Measurements from ENCODE around the gene STXBP2.
"Not testable (repeated sequence)": the region's sequence is repeated elsewhere in the genome, so short reads cannot be mapped to it uniquely, and the experiment has no call there.

Gene STXBP2

GRCh38 chr19:7642295-7643030, 5.6 kb downstream of the STXBP2 start:
- H3K4me3 ChIP-seq (ENCODE audit: low read depth, low read length) = no peak overlapping the region
- TF ChIP-seq CTCF (IDR thresholded peaks at IDR 0.05; ENCODE audit: low read depth, low read length) = no peak

- H3K4me3 ChIP-seq (ENCODE audit: low read depth, low read length) = no peak overlapping the region
- TF ChIP-seq CTCF (IDR thresholded peaks at IDR 0.05; ENCODE audit: low read depth, low read length) = no peak
These were observed 6.1 kb downstream of the STXBP2 start for GRCh38 chr19:7643031-7643415.

- H3K4me3 ChIP-seq (ENCODE audit: low read depth, low read length) = not testable (repeated sequence)
These were observed 7.0 kb downstream of the STXBP2 start for GRCh38 chr19:7643629-7644549.

- H3K4me3 ChIP-seq (ENCODE audit: low read depth, low read length) = no peak overlapping the region
- no peak for TF ChIP-seq CTCF (IDR thresholded peaks at IDR 0.05; ENCODE audit: low read depth, low read length)
These were observed 7.6 kb downstream of the STXBP2 start for GRCh38 chr19:7644550-7644877.

GRCh38 chr19:7645163-7645562, 8.3 kb downstream of the STXBP2 start:
- H3K4me3 ChIP-seq (ENCODE audit: low read depth, low read length) = no peak overlapping the region
- TF ChIP-seq CTCF (IDR thresholded peaks at IDR 0.05; ENCODE audit: low read depth, low read length) = no peak

GRCh38 chr19:7645656-7646425, 8.9 kb downstream of the STXBP2 start:
- no peak overlapping the region for H3K4me3 ChIP-seq (ENCODE audit: low read depth, low read length)
- no peak for TF ChIP-seq CTCF (IDR thresholded peaks at IDR 0.05; ENCODE audit: low read depth, low read length)

- no peak overlapping the region for H3K4me3 ChIP-seq (ENCODE audit: low read depth, low read length)
- TF ChIP-seq CTCF (IDR thresholded peaks at IDR 0.05; ENCODE audit: low read depth, low read length) = no peak
These were observed 9.5 kb downstream of the STXBP2 start for GRCh38 chr19:7646426-7646700.

Data from WI38 (cell line).